Astrocyte (in vitro differentiated cells and primary cell): Measurements from ENCODE around the gene ITSN1. TPM values are rescaled to one million over a fixed set of nuclear protein-coding genes. Genes with fewer than 3 reads are reported as not detected.

Source experiments
- DNase-seq: peaks from one replicate; pipeline ENCODE4 v3.0.0-alpha.2; 2010; ENCODE audit warnings: low read depth
- FAIRE-seq: peaks from 2 replicates; lab custom pipeline; 2011; peaks lifted over from hg19 to GRCh38; lab: Jason Lieb, UNC
- H2AFZ ChIP-seq: 2 replicates; pipeline ENCODE4 v1.6.0; 2012; ENCODE audit warnings: low read depth, low read length, inconsistent platforms
- H3K27ac ChIP-seq: 2 replicates; pipeline ENCODE4 v1.5.1; 2011; ENCODE audit warnings: low read depth, low read length, inconsistent platforms
- H3K27me3 ChIP-seq: 2 replicates; pipeline ENCODE4 v1.6.0; 2011; ENCODE audit warnings: low read length, inconsistent platforms; ENCODE audit not compliant: insufficient read depth
- H3K36me3 ChIP-seq: 2 replicates; pipeline ENCODE4 v1.5.1; 2011; ENCODE audit warnings: low read length, inconsistent platforms; ENCODE audit not compliant: insufficient read depth
- H3K4me1 ChIP-seq: 2 replicates; pipeline ENCODE4 v1.5.1; 2011; ENCODE audit warnings: low read length, inconsistent platforms; ENCODE audit not compliant: insufficient read depth
- H3K4me2 ChIP-seq: 2 replicates; pipeline ENCODE4 v1.6.0; 2012; ENCODE audit warnings: low read length, inconsistent platforms
- H3K4me3 ChIP-seq: 2 replicates; pipeline ENCODE4 v1.5.1; 2011; ENCODE audit warnings: low read depth, mild to moderate bottlenecking, low read length, inconsistent platforms; ENCODE audit not compliant: insufficient read depth
- H3K79me2 ChIP-seq: 2 replicates; pipeline ENCODE4 v1.6.0; 2012; ENCODE audit warnings: mild to moderate bottlenecking, low read length, inconsistent platforms; ENCODE audit not compliant: insufficient read depth
- H3K9ac ChIP-seq: 2 replicates; pipeline ENCODE4 v1.6.0; 2012; ENCODE audit warnings: mild to moderate bottlenecking, low read length, inconsistent platforms
- H3K9me3 ChIP-seq: 2 replicates; pipeline ENCODE4 v1.5.1; 2012; ENCODE audit warnings: low read depth, mild to moderate bottlenecking, low read length, inconsistent platforms; ENCODE audit not compliant: insufficient read depth
- H4K20me1 ChIP-seq: 2 replicates; pipeline ENCODE4 v1.6.0; 2012; ENCODE audit warnings: low read length, inconsistent platforms; ENCODE audit not compliant: insufficient read depth
- H3K27ac Mint-ChIP-seq: one replicate; pipeline ENCODE4 v1.8.0; 2021; ENCODE audit warnings: mild to moderate bottlenecking, mixed read lengths; ENCODE audit not compliant: unreplicated experiment
- H3K27me3 Mint-ChIP-seq: one replicate; pipeline ENCODE4 v1.8.0; 2021; ENCODE audit warnings: low read depth, mixed read lengths; ENCODE audit not compliant: unreplicated experiment
- H3K36me3 Mint-ChIP-seq: one replicate; pipeline ENCODE4 v1.8.0; 2021; ENCODE audit warnings: low read depth, mixed read lengths; ENCODE audit not compliant: unreplicated experiment
- H3K4me1 Mint-ChIP-seq: one replicate; pipeline ENCODE4 v1.8.0; 2021; ENCODE audit warnings: low read depth, mixed read lengths; ENCODE audit not compliant: unreplicated experiment
- H3K4me3 Mint-ChIP-seq: one replicate; pipeline ENCODE4 v1.8.0; 2021; ENCODE audit warnings: mild to moderate bottlenecking, moderate library complexity, mixed read lengths; ENCODE audit not compliant: unreplicated experiment
- H3K9me3 Mint-ChIP-seq: one replicate; pipeline ENCODE4 v1.8.0; 2021; ENCODE audit warnings: mild to moderate bottlenecking, mixed read lengths; ENCODE audit not compliant: unreplicated experiment
- CTCF ChIP-seq: IDR thresholded peaks from 2 replicates; pipeline ENCODE4 v1.5.1; 2011; ENCODE audit warnings: low read depth, mild to moderate bottlenecking, inconsistent platforms, low read length, moderate library complexity; ENCODE audit not compliant: insufficient read depth
- EZH2 ChIP-seq: IDR thresholded peaks from 2 replicates; pipeline ENCODE4 v1.6.1; 2012; ENCODE audit warnings: mild to moderate bottlenecking, low read length, inconsistent platforms; ENCODE audit not compliant: insufficient read depth
- total RNA-seq: library from RNA; stranded (reverse); gene quantifications from 2 replicates; pipeline ENCODE4 v1.2.1, GENCODE V29; 2021

The ITSN1 gene
- total RNA-seq, 1 donor from 2014 or later = 77.3 TPM

DNA sequence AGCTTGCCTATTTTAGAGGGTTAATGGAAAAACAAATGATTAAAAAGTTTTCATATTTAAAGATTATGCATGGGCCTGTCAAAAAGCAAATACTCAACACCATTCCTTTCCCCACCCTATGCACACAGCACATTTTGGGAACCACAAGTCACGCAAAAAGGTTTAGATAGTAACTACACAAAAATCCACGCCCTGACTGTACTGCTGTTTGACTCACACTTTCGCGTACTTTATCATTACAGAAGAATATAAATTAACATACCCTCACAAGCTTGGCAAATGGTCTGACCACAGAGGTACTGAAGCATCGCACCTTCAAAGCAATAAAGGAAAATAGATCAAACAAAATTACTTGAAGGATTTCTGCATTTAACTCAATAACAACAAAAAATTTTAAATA, 271.9 kb downstream of the ITSN1 start:
- H3K4me3 Mint-ChIP-seq = peak overlapping the region; percentile 97

DNA sequence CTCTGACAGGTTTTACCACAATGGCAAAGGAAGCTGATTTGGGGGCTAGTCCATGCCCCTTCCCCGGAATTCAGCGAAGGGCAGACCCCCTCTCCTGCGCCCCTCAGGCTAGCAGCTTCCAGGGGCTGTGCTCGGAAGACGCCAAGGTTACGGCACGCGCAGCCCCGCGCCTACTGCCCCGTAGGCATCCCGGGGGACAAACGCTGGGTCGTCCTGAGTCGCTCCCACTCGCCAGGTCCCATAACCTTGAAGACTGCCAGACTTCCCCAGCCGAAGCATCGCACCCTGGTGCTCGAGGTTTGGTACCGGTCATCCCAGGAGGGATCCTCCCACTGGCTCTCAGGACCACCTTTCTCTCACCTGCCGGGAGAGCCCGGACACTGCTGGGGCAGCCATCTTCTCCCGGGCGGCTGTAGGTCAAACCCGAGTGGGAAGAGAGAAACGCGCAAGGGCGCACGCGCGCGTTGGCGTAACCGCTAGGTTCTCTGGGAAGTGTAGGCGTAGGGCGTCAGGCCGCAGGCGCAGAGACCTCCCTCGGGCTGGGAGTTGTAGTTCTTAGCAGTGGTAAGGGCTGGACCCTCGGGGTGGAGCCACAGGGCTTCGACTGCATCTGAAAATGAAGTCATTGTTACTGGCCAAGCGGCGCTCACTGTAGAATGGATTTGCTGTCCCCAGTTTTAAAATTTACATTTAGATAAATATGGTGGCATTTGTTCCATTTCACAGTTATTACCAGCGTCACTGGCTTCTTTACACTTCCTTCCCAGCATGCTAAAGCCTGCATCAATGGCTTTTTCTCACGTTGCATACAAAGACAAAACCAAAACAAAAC, 273.3 kb downstream of the ITSN1 start, which contains the start of gene ATP5PO:
Gene ATP5PO (minus strand): TSS at position 437 of the 832 bp plus-strand sequence. CDS start 41 bp downstream, at position 396.
- peaks cover 34% of the 10 kb centered on the region for H3K79me2 ChIP-seq
- peak within 1 kb of the TSS; percentile 84 for H3K4me2 ChIP-seq
- TF ChIP-seq CTCF (no peak), EZH2 (no peak)
- no peaks in the 10 kb centered on the region for H3K9me3 ChIP-seq
- H3K27me3 ChIP-seq = no peaks in the 10 kb centered on the region
- H3K36me3 ChIP-seq = peaks cover 24% of the 10 kb centered on the region
- peaks cover under 1% of the 10 kb centered on the region for H4K20me1 ChIP-seq
- H3K4me3 ChIP-seq = peak within 1 kb of the TSS; percentile 91
- peak within 1 kb of the TSS; percentile 89 for H3K27ac Mint-ChIP-seq
- FAIRE-seq (no peak), DNase-seq (peak; percentile 93)
- H3K4me1 Mint-ChIP-seq = peaks cover 2% of the 10 kb centered on the region
- peak within 1 kb of the TSS; percentile 94 for H3K9ac ChIP-seq
- peaks cover 13% of the 10 kb centered on the region for H3K4me1 ChIP-seq
- peak within 1 kb of the TSS; percentile 82 for H3K27ac ChIP-seq
- H3K27me3 Mint-ChIP-seq = no peaks in the 10 kb centered on the region
- H3K36me3 Mint-ChIP-seq = peaks cover 3% of the 10 kb centered on the region
- peak within 1 kb of the TSS; percentile 84 for H2AFZ ChIP-seq
- no peaks in the 10 kb centered on the region for H3K9me3 Mint-ChIP-seq
- H3K4me3 Mint-ChIP-seq = peak within 1 kb of the TSS; percentile 97

More for the DNA sequence above, 271.9 kb downstream of the ITSN1 start:
- Histone ChIP-seq H3K27ac (no peak overlapping the region), H3K4me2 (peak overlapping the region; percentile 83), H3K79me2 (peaks cover 37% of the 10 kb centered on the region), H3K36me3 (peaks cover 34% of the 10 kb centered on the region), H2AFZ (no peak overlapping the region), H3K9me3 (no peaks in the 10 kb centered on the region), H4K20me1 (peaks cover 10% of the 10 kb centered on the region), H3K4me3 (peak overlapping the region; percentile 91), H3K27me3 (no peaks in the 10 kb centered on the region), H3K4me1 (peaks cover 13% of the 10 kb centered on the region), H3K9ac (no peak overlapping the region)
- DNase-seq = peak; percentile 49
- FAIRE-seq = no peak
- TF ChIP-seq EZH2 (no peak), CTCF (no peak)
- no peak overlapping the region for H3K27ac Mint-ChIP-seq
- peaks cover 10% of the 10 kb centered on the region for H3K36me3 Mint-ChIP-seq
- H3K9me3 Mint-ChIP-seq = no peaks in the 10 kb centered on the region
- peaks cover 5% of the 10 kb centered on the region for H3K4me1 Mint-ChIP-seq
- H3K27me3 Mint-ChIP-seq = no peaks in the 10 kb centered on the region
